ENCODE results near the gene FGD4. TPM values are rescaled to one million over a fixed set of nuclear protein-coding genes. Genes with fewer than 3 reads are reported as not detected.

FGD4 gene
- total and polyA plus RNA-seq, 2 donors (not counting 3 experiments of a cell fraction or from before 2014, with no cell fraction given) = 6.6 to 44.7 TPM

DNA sequence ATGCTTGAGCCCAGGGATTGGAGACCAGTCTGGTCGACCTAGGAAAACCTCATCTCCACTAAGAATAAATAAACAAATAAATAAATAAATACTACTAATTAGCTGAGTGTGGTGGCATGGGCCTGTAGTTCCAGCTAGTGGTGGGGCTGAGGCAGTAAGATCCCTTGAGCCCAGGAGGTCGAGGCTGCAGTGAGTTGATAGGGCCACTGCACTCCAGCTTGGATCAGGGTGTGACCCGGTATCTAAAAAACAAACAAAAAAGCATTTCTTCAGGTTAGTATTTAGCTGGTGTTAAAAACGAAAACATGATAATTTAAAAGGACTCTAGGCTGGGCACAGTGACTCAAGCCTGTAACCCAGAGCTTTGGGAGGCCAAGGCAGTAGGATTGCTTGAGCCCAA is 1.2 kb upstream of the FGD4 start:
- Histone ChIP-seq H2AFZ (ENCODE audit: low read depth, low read length) (no peak overlapping the region), H3K36me3 (ENCODE audit: control insufficient read depth in 2 of 2, extremely low read depth in 1 of 2, insufficient read depth in 2 of 2, low read length in 2 of 2) (no peaks in the 10 kb centered on the region), H4K20me1 (replicated peaks; ENCODE audit: control insufficient read depth, extremely low read depth, insufficient read depth, low read length) (no peaks in the 10 kb centered on the region), H3K9ac (replicated peaks; ENCODE audit: extremely low read depth, insufficient read depth, low read length) (no peak overlapping the region), H3K79me2 (ENCODE audit: control insufficient read depth, insufficient read depth, low read length) (peaks cover 12% of the 10 kb centered on the region), H3K27me3 (ENCODE audit: control insufficient read depth in 2 of 2, insufficient read depth in 2 of 2, low read length in 2 of 2) (no peaks in the 10 kb centered on the region), H3K4me3 (replicated peaks in 1 of 3; ENCODE audit: insufficient read depth in 1 of 3, low read depth in 1 of 3, low read length in 3 of 3) (no peak overlapping the region), H3K4me1 (ENCODE audit: control insufficient read depth, extremely low read depth, insufficient read depth, low read length) (peaks cover 6% of the 10 kb centered on the region), H3K4me2 (ENCODE audit: insufficient read depth, low read length) (no peak overlapping the region), H3K9me3 (replicated peaks; ENCODE audit: control insufficient read depth, insufficient read depth, low read length) (no peaks in the 10 kb centered on the region), H3K9me1 (replicated peaks; ENCODE audit: control insufficient read depth, extremely low read depth, insufficient read depth, low read length) (no peaks in the 10 kb centered on the region), H3K27ac (ENCODE audit: insufficient read depth, low read depth, low read length) (no peak overlapping the region)
- no peak for DNase-seq (ENCODE audit: low read depth, low spot score)
- BruUV-seq (replicated peaks) = no TSS peak
- dilution Hi-C loops (cut with MboI; ENCODE audit: extremely low pct_ligation_motif_present, low sequenced_read_pairs) = no loop called here
- FAIRE-seq = no peak
- TF ChIP-seq POLR2A (IDR thresholded peaks at IDR 0.05; ENCODE audit: low read depth, low read length) (no peak), JUN (IDR thresholded peaks at IDR 0.05; ENCODE audit: borderline replicate concordance, insufficient read depth, insufficient read length, low read depth) (no peak), POLR2AphosphoS5 (IDR thresholded peaks at IDR 0.05; ENCODE audit: insufficient read depth, low read depth, low read length) (no peak), MYC (IDR thresholded peaks at IDR 0.05; ENCODE audit: low read depth, low read length) (no peak), FOS (IDR thresholded peaks at IDR 0.05; ENCODE audit: borderline replicate concordance, insufficient read depth, low read length) (no peak), EZH2 (IDR thresholded peaks at IDR 0.05; ENCODE audit: borderline replicate concordance, low read depth, low read length, severe bottlenecking) (no peak), GATA2 (IDR thresholded peaks at IDR 0.05; ENCODE audit: insufficient read depth, insufficient read length, low read depth, low read length) (no peak)
- TF ChIP-seq, protein P1, sequence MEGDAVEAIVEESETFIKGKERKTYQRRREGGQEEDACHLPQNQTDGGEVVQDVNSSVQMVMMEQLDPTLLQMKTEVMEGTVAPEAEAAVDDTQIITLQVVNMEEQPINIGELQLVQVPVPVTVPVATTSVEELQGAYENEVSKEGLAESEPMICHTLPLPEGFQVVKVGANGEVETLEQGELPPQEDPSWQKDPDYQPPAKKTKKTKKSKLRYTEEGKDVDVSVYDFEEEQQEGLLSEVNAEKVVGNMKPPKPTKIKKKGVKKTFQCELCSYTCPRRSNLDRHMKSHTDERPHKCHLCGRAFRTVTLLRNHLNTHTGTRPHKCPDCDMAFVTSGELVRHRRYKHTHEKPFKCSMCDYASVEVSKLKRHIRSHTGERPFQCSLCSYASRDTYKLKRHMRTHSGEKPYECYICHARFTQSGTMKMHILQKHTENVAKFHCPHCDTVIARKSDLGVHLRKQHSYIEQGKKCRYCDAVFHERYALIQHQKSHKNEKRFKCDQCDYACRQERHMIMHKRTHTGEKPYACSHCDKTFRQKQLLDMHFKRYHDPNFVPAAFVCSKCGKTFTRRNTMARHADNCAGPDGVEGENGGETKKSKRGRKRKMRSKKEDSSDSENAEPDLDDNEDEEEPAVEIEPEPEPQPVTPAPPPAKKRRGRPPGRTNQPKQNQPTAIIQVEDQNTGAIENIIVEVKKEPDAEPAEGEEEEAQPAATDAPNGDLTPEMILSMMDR (IDR thresholded peaks at IDR 0.05; ENCODE audit: extremely low read depth in 1 of 2, insufficient read depth in 1 of 2, low read depth in 1 of 2, low read length in 2 of 2) = no peak
- TF ChIP-seq, protein P2, sequence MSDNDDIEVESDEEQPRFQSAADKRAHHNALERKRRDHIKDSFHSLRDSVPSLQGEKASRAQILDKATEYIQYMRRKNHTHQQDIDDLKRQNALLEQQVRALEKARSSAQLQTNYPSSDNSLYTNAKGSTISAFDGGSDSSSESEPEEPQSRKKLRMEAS (IDR thresholded peaks at IDR 0.05; ENCODE audit: insufficient read depth, insufficient read length) = no peak
- intact Hi-C loops (cut with micrococcal nuclease) = no loop called here
- POLR2A ChIA-PET = no interaction called here
- CTCF ChIA-PET = interaction anchor here (1.2 to 3.7 kb wide), 4 partner anchors 33 to 273 kb away, joined by 4 to 29 read pairs (median 13); no protein-coding TSS in a partner anchor

Measured in endothelial cell of umbilical vein (primary cell).